ENCODE measurements around the gene GRAMD2A.
"Not testable (repeated sequence)": the region's sequence is repeated elsewhere in the genome, so short reads cannot be mapped to it uniquely, and the experiment has no call there.

GRAMD2A gene

DNA sequence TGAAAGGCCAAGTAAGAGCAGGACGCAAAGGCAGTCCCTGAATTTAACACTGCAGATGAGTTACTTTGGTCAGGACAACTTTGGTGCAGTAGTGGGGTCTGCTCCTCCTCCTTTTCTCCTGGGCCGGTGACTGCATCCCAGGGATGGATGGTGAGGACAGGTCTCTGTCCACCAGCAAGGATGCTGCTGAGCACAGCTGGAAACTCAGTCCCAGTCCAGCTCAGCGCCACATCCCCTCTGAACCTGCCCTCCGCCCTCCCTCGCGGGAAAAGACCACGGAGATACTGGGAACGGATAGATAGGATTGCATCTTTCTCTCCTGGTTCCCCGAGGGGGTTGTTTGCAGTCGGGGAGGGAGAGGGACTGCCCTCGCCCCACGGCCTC is 13.8 kb downstream of the GRAMD2A start:
- DNase-seq, result no peak

DNA sequence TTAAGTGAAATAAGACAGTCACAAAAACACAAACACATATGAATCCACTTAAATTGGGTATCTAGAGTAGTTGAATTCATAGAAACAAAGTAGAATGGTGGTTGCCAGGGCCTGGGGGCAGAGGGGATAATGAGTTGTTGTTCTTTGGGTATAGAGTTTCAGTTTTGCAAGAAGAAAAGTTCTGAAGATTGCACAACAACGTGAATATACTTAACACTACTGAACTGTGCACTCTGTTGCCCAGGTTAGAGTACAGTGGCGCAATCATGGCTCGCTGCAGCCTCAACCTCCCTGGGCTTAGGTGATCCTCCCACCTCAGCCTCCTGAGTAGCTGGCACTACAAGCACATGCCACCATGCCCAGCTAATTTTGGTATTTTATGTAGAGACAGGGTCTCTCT is 14.9 kb downstream of the GRAMD2A start:
- DNase-seq, result no peak

DNA sequence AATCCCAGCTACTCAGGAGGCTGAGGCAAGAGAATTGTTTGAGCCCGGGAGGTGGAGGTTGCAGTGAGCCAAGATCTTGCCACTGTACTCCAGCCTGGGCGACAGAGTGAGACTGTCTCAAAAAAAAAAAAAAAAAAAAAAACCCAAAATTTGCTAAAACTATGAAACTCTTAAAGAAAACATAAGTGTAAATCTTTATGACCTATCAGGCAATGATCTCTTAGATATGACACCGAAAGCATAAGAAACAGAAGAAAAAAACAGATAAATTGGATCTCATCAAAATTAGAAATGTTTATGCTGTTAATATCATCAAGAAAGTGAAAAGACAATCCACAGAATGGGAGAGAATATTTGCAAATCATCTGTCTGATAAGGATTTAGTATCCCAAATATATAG is 15.3 kb downstream of the GRAMD2A start:
- no peak for DNase-seq

DNA sequence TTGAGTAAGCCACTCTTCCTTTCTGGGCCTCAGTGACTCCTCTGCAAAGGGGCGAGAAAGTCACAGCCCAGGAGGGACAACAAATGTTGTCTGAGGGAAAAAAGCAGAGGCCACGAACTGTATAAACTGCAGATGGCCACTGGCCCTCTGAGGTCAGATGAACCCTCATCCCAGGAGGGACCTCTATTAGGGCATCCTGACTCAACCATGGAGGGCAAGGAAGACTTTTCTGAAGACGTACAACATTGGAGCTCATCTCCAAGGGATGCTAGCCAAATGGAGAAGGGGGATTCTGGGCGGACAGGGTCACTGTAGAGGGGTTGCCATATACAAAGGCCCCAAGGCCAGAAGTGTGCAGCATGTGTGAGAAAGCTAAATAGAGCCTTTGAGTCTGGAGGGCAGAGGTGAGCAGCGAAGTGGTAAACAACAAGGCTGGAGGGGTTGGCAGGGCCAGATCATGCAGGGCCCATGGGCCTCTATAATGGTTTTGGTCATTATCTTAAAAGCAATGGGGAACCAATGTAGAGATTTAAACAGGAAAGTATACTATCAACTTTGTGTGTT is 16.7 kb downstream of the GRAMD2A start:
- DNase-seq, result no peak

DNA sequence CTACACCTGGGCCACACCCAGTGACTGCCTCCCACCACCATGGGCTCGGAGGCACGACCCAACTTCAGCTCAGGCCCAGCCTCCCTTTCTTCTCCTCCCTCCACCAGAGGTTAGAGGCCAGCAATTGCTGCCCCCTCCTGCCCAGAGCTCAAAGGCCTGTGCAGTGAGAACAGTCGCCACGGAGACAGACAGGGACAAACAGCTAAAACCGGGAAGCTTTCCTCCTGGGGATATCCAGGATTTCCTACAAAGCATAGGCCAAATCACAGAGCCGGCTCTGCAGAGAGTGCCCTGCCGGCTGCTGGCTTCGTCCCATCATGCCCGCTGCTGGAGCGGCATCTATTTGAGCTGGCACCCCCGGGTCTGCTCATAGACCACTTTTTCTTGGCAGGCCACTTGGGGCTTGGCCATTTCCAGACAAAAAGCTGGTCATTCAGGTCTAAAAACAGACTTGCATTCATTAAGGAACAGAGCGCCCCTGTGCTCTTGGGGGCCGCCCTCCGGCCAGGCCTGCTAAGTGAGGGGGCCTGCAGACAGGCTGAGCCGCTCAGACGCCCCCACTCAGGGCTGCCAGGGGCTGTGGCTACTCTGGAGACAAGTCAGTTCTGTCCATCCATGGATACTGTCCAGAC is 17.5 kb downstream of the GRAMD2A start:
- no peak for DNase-seq

DNA sequence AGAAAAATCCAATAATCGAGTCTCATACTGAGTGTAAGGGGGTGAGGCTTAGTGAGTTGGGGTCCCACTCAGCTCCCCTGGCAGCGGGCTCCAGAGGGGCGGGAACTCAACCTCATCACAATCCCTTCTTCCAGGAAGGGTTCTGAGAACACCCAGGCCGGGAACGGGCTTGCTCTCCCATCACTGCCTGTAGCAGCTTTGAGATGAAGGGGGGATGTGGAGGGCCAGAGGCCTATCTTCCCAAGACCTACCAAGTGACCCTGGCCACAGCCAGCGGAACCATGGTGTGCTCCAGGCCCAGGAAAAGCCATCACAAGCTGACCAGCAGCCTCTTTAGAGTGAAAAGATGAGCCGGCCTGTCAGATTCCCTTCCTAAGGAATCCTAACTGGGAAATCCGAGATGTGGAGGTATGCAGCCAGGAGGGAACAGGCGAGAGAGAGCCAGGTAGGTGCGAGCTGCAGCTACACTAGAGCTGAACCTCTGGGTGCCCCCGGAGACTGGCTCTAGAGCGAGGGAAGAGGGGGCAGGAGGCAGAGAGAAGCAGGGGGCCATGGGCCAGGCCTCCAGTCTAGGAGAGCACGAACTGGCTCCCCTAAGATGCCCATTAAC is 18.5 kb downstream of the GRAMD2A start:
- no peak for DNase-seq

DNA sequence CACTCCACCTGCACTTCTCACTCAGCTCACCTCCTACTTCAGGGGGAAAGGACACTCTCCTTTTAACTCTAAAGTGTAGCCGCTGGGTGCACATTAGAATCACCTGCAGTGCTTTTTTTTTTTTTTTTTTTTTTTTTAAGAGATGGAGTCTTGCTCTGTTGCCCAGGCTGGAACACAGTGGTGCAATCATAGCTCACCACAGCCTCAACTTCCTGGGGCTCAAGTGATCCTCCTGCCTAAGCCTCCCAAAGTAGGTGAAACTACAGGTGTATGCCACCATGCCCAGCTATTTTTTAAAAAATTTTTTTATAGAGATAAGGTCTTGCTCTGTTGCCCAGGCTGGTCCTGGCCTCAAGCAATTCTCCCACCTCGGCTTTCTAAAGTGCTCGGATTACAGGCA is 20.8 kb downstream of the GRAMD2A start:
- DNase-seq, result no peak

DNA sequence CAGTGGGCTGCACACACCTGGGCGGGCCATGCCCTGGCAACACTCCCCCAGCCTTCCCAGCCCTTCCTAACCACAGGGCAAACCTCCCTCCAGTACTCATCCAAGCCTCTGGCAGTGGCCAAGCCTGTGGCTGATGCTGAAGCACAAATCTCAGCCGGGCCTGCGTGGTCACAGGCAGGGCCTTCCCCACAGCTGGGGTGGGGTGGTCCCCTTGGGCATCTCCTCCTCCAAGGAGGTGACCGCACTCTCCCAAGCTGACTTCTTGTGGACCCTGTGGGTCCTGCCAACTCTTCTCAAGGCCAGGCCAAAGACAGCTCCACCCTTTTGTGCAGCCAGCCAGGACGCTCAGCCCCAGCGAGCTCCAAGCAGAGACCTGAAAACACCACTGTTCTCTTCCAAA is 21.4 kb downstream of the GRAMD2A start:
- DNase-seq, result no peak

DNA sequence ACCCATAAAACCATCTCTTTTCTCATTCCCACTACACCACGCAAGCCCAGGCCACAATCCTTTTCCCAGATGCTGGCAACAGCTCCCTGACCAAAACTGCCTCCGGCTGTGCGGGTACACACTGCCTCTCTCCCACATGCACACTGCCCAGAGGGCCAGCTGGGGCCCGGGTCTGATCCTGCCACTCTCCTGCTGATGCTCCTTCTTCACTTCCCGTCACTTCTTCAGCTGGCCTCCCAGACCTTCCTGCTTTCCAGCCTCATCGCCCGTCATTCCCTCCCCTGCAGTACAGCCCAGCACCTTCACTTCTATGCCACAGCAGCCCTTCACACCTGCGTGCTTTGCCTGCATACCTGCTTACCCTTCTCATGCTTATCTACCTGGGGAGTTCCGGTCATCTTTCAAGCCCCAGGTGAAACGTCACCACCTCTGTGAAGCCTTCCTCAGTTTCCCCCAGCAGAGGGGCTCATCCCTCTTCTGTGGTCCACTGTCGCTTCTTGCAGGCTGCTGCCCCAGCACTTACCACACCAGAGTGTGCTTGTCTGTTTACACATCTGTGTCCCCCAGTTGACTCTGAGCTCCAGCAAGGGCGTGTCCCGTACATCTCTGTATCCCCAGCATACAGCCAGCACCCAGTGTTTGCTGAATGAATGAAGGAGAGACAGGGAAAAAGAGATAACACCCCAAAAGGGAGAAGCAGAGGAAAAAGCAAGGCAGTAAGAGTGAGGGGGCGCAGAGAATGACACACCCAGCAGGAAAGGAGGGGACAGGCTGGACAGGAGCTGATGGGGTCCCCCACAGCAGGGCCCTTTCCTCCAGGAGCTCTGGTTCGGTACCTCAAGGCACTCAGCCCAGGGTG is 22.2 kb downstream of the GRAMD2A start:
- no peak for DNase-seq

DNA sequence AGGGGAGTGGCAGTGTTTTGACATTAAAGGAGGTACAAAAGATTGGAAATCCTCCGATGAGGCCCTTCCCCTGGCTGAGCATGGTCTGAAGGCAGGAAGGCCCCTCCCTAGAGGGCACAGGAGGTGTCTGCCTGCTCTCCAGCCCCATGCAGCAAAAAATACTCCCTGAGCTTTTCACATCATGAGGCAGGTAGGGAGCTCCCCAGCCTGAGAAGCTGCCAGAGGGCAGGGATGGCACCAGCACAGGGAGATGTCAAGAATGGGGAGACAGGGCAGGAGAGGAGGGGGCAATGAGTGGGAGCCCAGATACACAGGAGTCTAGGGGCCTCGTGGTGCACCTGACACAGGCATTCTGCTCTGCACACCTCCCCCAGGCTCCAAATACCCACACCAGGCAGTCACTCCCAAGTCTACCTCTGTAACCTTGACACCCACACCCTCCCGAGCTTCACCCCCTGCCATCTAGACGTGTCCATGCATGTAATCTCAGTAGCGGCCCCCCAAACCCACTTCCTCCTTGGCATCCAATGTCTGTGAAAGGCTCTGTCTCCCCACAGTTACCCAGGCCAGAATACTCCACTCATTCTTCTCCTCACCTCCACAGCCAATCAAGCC is 22.9 kb downstream of the GRAMD2A start:
- no peak for DNase-seq

DNA sequence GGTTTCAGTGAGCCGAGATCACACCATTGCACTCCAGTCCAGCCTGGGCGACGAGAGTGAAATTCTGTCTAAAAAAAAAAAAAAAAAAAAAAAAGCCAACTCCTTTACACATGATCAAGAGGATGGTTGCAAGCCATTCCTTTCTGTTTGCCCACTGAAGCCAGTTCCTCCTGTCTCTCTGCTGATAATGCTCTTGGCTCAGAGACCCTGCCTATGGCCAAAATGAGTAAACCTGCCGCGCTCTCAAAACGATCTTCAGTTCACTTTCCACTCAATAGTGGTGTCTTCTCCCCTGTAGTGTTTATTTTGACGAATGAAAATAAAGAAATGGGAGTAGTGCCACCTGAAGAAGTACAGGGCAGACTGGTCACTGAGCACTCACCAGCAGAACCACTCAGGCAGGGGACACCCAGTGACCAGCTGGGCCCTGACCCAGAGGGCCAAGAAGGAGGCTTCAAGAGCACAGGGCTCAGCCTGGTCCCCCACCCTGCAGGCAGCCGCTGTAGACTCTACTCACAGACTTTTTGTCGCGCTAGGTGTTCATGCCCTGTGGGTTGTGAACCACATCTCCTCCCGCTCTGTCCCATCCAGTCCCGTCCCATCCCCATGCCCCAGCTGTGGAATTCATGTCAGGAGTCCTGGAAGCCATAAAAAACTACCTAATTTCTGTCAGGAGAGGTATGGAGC is 23.6 kb downstream of the GRAMD2A start:
- DNase-seq, result no peak

DNA sequence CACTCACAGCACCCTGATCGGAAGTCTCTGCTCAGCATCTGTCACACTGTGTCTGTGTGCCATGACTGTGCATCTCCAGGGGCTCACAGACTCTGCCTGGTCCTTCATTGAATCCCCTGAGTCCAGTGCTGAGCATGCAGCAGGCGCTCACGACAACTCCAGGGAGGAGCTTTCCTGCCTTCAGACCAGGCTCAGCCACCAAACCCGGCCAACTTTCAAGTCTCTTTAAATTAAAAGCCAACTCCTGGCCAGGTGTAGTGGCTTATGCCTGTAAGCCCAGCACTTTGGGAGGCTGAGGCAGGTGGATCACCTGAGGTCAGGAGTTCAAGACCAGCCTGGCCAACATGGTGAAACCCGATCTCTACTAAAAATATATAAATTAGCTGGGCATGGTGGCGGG is 24.2 kb downstream of the GRAMD2A start:
- no peak for DNase-seq

DNA sequence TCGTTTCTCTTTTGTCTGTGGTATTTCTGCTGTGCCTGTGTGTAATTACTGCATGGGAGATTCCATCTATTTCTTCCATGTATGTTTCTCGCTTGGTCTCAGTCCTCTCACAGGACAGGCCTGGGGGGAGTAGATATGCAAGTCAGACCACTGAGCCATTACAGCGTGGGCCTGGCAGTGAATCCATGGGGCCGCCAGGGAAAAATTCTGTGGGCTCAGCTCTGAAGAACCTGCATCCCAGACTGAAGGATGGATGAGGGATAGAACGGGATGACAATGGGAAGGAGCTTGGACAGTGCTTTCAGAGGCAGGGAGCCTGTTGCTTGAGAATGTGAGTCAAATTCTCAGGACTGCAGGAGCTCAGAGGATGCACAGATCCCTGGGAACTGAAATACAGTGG is 24.8 kb downstream of the GRAMD2A start:
- no peak for DNase-seq

DNA sequence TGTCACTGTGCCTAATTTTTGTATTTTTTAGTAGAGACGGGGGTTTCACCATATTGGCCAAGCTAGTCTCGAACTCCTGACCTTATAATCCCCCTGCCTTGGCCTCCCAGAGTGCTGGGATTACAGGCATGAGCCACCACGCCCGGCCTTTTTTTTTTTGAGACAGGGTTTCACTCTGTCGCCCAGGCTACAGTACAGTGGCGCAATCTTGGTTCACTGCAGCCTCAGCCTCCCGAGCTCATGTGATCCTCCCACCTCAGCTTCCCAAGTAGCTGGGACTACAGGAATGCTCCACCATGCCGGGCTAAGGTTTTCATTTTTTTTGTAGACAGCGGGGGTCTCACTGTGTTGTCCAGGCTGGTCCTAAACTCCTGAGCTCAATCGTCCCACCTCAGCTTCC is 25.6 kb downstream of the GRAMD2A start:
- not testable (repeated sequence) for DNase-seq

DNA sequence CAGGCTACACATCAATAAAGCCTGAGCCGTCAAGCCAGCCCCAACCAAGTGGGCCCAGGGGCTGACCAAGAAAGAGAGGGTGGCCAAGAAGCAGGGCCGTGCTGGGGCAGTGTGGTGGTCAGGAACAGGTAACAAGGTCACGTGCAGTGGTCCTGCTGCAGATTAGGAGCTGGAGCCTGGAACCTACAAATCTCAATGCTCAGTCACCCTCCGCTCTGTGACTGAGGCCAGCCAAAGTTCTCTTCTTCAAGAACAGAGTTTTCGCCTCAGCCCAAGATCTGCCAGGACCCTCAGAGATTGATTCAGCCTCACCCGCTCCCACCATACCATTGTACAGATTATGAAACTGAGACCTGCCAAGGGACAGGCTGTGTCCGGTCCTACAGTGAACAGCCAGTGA is 26.9 kb downstream of the GRAMD2A start:
- DNase-seq, result no peak

DNA sequence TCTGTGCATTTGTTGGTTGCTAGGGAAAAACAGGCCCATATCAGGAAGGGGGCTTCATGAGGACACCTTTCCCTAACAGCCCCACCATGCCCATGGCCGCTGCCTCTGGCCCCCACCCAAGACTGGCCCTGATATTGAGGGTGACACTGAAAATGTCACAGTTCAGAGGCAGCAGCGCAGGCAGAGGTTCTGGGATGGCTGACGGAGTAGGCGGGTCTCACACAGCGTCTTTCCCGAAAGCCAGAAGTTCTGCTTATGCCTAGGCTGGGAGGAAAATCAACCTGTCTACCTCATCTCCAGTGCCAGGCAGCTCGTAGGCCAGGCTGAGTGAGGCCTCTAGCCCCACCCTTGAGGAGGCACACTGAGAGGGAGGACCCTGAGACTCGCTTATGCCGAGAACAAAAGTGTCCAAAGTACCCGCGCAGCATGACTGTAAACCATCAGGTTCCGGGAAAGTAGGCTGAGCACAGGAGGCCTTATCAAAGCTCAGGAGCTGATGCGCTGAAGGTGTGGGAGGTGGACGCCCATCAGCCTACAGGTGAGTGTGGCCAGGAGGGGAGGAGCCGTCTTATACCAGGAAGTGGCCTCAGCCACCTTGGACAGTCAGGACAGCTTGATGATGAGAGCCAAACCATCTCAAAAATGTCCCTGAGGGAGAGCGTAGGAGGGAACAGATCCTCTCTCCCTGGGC is 27.5 kb downstream of the GRAMD2A start:
- DNase-seq, result no peak

DNA sequence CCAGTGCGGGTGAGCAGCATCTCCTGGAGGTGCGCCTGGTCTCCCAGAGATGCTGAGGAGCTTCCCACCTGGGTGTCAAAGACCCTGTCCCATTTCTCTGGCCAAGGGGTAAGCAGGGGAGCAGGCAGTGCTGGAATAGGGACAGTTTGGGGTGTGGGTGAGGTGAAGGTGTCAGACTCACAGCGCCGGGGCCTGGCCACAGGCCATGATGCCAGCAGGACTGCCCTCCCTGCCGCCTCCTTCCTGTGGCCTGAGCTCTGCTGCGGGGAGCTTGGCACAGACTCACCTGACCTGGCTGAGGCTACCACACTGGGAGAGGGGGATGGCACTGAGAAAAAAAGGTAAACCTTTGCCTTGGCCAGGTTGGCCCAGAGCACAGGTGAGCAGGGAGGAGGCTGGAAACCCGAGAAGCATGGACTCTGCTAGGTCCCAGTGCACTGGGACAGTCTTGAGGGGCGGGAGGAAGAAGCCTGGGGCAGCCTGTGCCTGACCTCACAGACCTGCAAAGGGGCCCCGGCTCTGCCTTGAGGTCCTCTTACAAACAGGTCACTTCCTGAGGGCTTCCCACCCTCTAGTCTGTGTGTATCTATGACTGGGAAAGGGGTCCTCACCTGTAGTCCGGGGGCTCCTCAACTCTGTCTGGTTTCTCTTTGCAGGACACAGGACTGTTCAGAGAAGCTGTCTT is 28.2 kb downstream of the GRAMD2A start:
- no peak for DNase-seq

DNA sequence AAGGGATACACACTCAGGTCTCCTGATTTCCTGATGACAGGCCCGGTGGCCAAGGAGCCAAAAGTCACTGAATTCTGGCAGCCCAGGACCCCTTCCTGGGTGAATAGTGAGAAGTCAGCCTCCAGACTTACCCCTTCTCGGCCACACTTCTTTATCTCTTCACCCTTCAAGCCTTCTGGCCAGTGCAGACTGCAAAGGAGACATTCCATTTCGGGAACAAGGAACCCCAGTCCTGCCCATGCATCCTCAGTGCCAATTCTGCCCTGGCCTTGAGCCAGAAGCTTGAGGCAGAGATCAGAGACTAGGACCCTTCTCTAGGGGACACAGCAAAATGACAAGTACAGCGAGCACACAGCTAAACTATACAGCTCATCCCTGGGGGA is 28.8 kb downstream of the GRAMD2A start:
- no peak for DNase-seq

DNA sequence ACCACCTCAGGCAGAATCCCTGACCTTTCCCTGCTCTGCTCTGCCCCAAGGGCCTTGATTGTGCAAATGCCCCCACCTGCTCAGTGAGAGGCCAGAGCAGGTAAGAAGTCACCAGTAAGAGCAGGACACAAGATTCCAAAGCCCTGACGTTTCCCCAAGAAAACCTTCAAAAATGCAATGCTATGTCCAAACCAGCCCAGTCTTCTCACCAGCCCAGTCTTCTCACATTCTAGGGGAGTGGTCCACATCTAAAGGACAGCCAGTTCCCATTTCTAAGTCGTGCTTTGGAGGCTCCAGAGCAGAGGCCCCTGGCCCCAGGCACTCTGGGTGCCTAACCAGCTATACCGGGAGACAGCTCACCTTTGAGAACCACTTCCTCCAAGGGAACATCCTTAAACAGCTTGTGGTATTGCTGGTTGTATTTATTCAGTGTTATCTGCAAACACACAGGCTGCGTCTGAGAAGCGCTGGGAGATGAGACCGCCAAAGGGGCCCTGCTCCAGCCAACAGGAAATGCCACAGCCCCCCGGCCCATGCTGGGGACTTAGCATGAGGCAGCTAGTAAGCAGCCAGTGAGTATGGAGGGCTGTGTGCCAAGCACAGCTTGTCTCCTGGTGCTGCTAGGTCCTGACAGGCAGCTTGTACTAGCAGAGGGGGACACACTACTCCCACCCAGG is 29.3 kb downstream of the GRAMD2A start:
- DNase-seq, result no peak

DNA sequence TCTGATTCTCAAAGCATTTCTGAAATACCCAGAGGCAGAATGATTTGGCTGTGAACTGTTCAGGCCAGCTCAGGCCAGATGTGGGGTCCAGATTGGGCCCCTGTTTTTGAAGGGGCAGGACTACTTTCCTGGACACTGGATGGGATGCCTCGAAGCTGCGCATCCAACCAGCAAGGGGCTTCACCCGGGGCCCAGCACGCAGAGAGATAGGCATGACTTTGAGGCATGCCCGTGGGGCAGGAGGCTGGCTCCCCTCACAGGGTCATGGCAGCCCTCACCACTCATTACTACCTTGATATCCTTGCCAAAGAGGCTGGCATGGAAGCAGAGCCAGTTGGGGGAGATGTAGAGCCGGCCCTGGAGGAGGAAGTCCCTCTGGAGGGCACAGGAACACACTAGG is 30.1 kb downstream of the GRAMD2A start:
- DNase-seq, result no peak

Data from SHP77 (cell line).